Measurements from ENCODE around the gene GPX1. TPM values are rescaled to one million over a fixed set of nuclear protein-coding genes. Genes with fewer than 3 reads are reported as not detected.
"Not testable (repeated sequence)": the region's sequence is repeated elsewhere in the genome, so short reads cannot be mapped to it uniquely, and the experiment has no call there.

GPX1 gene
- total RNA-seq, 4 donors from 2014 or later: 126 to 400 (median 228) TPM

DNA sequence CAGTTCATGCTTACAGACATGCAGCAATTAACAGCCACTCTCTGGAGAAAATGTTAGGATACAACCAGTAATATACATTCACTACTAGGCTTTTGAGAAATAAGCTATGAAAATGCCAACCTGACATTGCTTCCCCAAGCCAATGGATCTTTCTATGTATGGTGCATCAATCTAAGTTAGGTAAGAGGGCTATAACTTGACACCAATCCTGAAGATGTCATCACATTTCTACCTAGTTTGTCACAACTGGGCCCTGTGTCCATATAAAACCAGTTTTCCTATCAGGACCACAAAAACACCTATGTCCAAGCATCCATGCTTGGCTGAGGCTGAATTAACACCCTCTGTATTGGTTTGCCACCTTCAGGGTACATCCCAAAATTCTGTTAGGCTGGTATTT, 13.8 kb upstream of the GPX1 start:
- peaks cover 17 to 90% (median 38%) of the 10 kb centered on the region in 3 donors for H3K36me3 ChIP-seq
- intact Hi-C loops (cut with DNase I): no loop called here
- H3K27me3 ChIP-seq: no peaks in the 10 kb centered on the region
- H3K9me3 ChIP-seq: no peaks in the 10 kb centered on the region
- no peak for TF ChIP-seq POLR2A (IDR thresholded peaks at IDR 0.05)
- TF ChIP-seq, protein P1, sequence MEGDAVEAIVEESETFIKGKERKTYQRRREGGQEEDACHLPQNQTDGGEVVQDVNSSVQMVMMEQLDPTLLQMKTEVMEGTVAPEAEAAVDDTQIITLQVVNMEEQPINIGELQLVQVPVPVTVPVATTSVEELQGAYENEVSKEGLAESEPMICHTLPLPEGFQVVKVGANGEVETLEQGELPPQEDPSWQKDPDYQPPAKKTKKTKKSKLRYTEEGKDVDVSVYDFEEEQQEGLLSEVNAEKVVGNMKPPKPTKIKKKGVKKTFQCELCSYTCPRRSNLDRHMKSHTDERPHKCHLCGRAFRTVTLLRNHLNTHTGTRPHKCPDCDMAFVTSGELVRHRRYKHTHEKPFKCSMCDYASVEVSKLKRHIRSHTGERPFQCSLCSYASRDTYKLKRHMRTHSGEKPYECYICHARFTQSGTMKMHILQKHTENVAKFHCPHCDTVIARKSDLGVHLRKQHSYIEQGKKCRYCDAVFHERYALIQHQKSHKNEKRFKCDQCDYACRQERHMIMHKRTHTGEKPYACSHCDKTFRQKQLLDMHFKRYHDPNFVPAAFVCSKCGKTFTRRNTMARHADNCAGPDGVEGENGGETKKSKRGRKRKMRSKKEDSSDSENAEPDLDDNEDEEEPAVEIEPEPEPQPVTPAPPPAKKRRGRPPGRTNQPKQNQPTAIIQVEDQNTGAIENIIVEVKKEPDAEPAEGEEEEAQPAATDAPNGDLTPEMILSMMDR (IDR thresholded peaks at IDR 0.05): no peak
- H3K27ac ChIP-seq: no peak overlapping the region
- no peak for DNase-seq
- no peak overlapping the region for H3K4me3 ChIP-seq
- H3K4me1 ChIP-seq: peaks cover 0 to 9% (median 0%) of the 10 kb centered on the region in 3 donors

DNA sequence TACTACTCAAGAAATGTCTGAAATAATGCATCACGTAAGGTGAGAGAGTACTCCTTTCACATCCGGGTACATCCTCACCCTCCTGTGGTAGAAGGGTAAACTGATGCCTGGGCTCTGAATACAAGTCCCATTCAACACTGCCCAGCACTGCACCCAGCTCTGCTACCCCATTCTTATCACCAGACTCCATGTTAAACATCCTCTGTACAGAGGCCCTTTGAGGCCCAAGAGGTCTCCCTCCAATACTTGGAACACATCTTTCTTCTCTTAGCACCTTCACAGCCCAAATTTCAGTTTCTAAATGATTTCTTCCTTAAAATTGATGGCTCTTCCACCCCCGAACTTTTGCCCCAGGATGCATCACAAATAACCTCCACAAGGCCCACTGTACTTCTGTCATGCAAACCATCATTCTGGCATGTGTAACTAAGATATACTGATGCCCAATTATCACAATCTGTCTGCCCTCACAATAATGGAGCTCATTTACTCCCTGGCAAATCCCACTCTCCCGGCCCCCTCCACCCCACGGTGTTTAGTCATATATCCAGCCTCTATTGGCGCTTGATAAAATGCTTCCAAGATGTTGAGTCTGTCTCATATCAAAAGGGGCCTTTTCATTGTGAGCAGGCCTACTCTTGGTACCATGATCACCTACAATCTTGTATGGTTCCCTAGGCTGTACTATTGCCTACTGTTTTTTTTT, 12.6 kb upstream of the GPX1 start:
- no peak overlapping the region for H3K27ac ChIP-seq
- intact Hi-C loops (cut with DNase I): no loop called here
- no peak overlapping the region for H3K4me3 ChIP-seq
- peaks cover 28 to 100% (median 38%) of the 10 kb centered on the region in 3 donors for H3K36me3 ChIP-seq
- peaks cover 0 to 5% (median 0%) of the 10 kb centered on the region in 3 donors for H3K4me1 ChIP-seq
- no peak for DNase-seq
- H3K9me3 ChIP-seq: no peaks in the 10 kb centered on the region
- 80 to 87% methylated on average over 6 of the region's 6 CpGs for WGBS, 2 donors
- TF ChIP-seq POLR2A (IDR thresholded peaks at IDR 0.05): no peak
- TF ChIP-seq, protein P1 (IDR thresholded peaks at IDR 0.05): no peak
- no peaks in the 10 kb centered on the region for H3K27me3 ChIP-seq

DNA sequence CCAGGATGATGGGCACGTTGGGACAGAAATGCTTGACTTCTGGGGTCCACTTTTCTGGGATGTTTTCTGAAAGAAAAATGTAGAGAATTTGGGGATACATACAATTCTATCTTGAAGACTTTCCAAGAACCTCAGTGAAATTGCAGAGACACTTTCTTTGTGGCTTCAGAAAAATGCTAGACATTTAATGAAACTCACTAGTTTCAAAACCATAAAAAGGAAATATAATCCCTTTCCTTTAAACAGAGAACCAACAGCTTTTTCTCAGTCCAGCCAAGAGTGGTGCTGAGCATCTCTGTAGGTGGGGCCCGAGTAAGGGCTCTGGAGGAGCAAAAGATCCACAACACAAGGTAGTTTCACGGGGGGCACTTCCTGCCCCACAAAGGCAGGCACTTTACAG, 4.4 kb upstream of the GPX1 start:
- intact Hi-C loops (cut with DNase I): no loop called here
- H3K36me3 ChIP-seq: peaks cover 34 to 89% (median 34%) of the 10 kb centered on the region in 3 donors

DNA sequence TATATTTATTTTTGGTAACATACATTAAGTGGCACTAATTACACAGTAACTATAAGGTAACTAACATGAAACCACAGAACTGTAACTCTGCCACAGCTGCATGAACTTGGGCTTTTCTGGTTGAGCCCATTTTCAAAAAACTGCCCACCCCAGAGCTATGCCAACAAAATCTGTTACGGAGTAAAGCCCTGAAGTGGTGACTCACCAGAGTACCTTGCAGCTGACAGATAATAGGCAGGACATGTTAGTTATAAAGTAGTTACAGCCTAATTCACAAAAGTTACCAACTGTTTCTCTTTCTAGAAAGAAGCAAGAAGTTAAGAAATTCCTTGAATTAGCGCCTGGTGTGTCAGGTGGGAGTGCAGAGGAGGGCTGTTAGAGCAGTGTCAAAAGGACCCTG, 1.5 kb upstream of the GPX1 start:
- Histone ChIP-seq H3K4me3 (no peak overlapping the region), H3K36me3 (peaks cover 22 to 80% (median 28%) of the 10 kb centered on the region in 3 donors), H3K27ac (peak overlapping the region; percentile 84 to 97 (median 90)), H3K9me3 (no peaks in the 10 kb centered on the region), H3K4me1 (peaks cover 20 to 64% (median 34%) of the 10 kb centered on the region in 3 donors), H3K27me3 (no peaks in the 10 kb centered on the region)
- 55 to 63% methylated on average over 2 of the region's 2 CpGs for WGBS, 2 donors
- no peak for TF ChIP-seq POLR2A (IDR thresholded peaks at IDR 0.05)
- TF ChIP-seq, protein P1 (IDR thresholded peaks at IDR 0.05): no peak
- intact Hi-C loops (cut with DNase I): no loop called here
- DNase-seq: no peak

More for the DNA sequence above, 4.4 kb upstream of the GPX1 start:
- peaks cover 11 to 35% (median 15%) of the 10 kb centered on the region in 3 donors for H3K4me1 ChIP-seq
- no peak overlapping the region for H3K4me3 ChIP-seq
- no peak for DNase-seq
- no peaks in the 10 kb centered on the region for H3K27me3 ChIP-seq
- H3K9me3 ChIP-seq: no peaks in the 10 kb centered on the region
- no peak for TF ChIP-seq POLR2A (IDR thresholded peaks at IDR 0.05)
- TF ChIP-seq, protein P1 (IDR thresholded peaks at IDR 0.05): no peak
- WGBS, 2 donors: 72 to 80% methylated on average over 1 to 2 of the region's 3 CpGs
- no peak overlapping the region for H3K27ac ChIP-seq

DNA sequence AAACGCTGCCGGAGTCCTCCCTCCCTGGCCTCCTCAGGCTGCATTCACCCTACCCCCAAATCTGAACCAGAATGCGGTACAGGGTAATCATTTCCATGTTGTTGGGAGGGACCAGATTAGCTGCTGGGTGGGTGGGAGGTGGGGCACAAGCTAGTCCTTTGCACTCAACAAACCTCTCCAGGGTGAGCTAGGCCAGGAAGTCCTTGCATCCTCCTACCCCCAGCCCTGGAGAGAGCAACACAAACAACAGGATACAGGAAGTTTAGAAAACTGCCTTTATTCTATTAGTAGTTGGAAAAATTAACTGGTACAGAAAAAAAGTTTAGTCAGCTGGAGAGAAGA, 702 bp upstream of the GPX1 start:
- 0 to 20% methylated on average over 1 of the region's 3 CpGs for WGBS, 2 donors
- H3K36me3 ChIP-seq: peaks cover 22 to 73% (median 28%) of the 10 kb centered on the region in 3 donors
- intact Hi-C loops (cut with DNase I): no loop called here

DNA sequence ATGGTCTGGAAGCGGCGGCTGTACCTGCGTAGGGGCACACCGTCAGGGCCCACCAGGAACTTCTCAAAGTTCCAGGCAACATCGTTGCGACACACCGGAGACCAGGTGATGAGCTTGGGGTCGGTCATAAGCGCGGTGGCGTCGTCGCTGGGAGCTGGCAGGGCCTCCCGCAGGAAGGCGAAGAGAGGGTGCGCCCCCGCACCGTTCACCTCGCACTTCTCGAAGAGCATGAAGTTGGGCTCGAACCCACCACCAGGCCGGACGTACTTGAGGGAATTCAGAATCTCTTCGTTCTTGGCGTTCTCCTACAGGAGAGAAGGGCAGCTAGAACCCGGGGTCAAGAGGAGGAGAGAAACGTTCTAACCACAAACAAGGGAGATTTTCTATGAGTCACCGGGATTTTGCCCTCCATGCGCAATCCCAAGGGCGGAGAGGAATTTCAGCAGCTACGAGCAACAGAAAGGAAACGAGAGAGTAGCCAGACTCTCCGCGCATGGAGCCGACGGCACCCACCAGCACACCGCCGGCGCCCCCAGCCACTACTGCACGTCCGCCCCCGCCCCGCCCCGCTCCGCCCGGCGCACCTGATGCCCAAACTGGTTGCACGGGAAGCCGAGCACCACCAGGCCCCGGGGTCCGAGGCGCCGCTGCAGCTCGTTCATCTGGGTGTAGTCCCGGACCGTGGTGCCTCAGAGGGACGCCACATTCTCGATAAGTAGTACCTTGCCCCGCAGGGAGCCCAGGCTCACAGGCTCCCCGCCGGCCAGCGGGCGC, 523 bp downstream of the GPX1 start:
- Histone ChIP-seq H3K4me3 (peak overlapping the region; percentile 47 to 78 (median 72)), H3K36me3 (peaks cover 19 to 61% (median 25%) of the 10 kb centered on the region in 3 donors), H3K4me1 (peaks cover 20 to 70% (median 43%) of the 10 kb centered on the region in 3 donors), H3K27ac (peak overlapping the region; percentile 84 to 97 (median 90))
- WGBS, 2 donors: 0 to 11% methylated on average over 11 to 14 of the region's 63 CpGs
- DNase-seq; intact Hi-C loops (cut with DNase I); H3K27me3 ChIP-seq; H3K9me3 ChIP-seq: not testable (repeated sequence)

More for the DNA sequence above, 702 bp upstream of the GPX1 start:
- DNase-seq: no peak
- no peaks in the 10 kb centered on the region for H3K9me3 ChIP-seq
- peak overlapping the region; percentile 84 to 97 (median 90) for H3K27ac ChIP-seq
- peak overlapping the region; percentile 47 to 78 (median 72) for H3K4me3 ChIP-seq
- peaks cover 20 to 66% (median 34%) of the 10 kb centered on the region in 3 donors for H3K4me1 ChIP-seq
- no peaks in the 10 kb centered on the region for H3K27me3 ChIP-seq
- TF ChIP-seq, protein P1 (IDR thresholded peaks at IDR 0.05): no peak
- TF ChIP-seq POLR2A (IDR thresholded peaks at IDR 0.05): no peak

DNA sequence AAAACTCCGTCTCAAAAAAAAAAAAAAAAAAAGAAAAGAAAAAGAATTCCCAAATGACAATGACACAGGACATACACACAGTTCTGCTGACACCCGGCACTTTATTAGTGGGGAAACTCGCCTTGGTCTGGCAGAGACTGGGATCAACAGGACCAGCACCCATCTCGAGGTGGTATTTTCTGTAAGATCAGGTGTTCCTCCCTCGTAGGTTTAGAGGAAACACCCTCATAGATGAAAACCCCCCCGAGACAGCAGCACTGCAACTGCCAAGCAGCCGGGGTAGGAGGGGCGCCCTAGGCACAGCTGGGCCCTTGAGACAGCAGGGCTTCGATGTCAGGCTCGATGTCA, 1.1 kb downstream of the GPX1 start:
- Histone ChIP-seq H3K4me1 (peaks cover 26 to 75% (median 49%) of the 10 kb centered on the region in 3 donors), H3K36me3 (peaks cover 18 to 55% (median 20%) of the 10 kb centered on the region in 3 donors)
- intact Hi-C loops (cut with DNase I): not testable (repeated sequence)

More for the DNA sequence above, 1.1 kb downstream of the GPX1 start:
- DNase-seq, H3K9me3 ChIP-seq, H3K27me3 ChIP-seq: not testable (repeated sequence)
- Histone ChIP-seq H3K27ac (peak overlapping the region; percentile 84 to 97 (median 90)), H3K4me3 (peak overlapping the region; percentile 47 to 78 (median 72))
- WGBS, 2 donors: 13 to 15% methylated on average over 7 to 10 of the region's 10 CpGs
